Mucosa of stomach (tissue), 1 donor: ENCODE measurements around the gene P2RY8.
"Not testable (repeated sequence)": the region's sequence is repeated elsewhere in the genome, so short reads cannot be mapped to it uniquely, and the experiment has no call there.

Experiments
- H3K27me3 ChIP-seq: one replicate; pipeline ENCODE4 v1.7.0; 2013; ENCODE audit warnings: mild to moderate bottlenecking, low read length; ENCODE audit not compliant: control insufficient read depth, insufficient read depth
- H3K36me3 ChIP-seq: one replicate; pipeline ENCODE4 v1.7.0; 2013; ENCODE audit warnings: low read length; ENCODE audit not compliant: control insufficient read depth, insufficient read depth
- H3K4me1 ChIP-seq: one replicate; pipeline ENCODE4 v1.7.0; 2013; ENCODE audit warnings: mild to moderate bottlenecking, low read length; ENCODE audit not compliant: control insufficient read depth, insufficient read depth
- H3K4me3 ChIP-seq: one replicate; pipeline ENCODE4 v1.7.0; 2013; ENCODE audit warnings: low read length
- H3K9ac ChIP-seq: one replicate; pipeline ENCODE4 v1.7.0; 2013; ENCODE audit warnings: mild to moderate bottlenecking, low read length, moderate library complexity
- H3K9me3 ChIP-seq: one replicate; pipeline ENCODE4 v1.7.0; 2013; ENCODE audit warnings: mild to moderate bottlenecking, low read length, moderate library complexity; ENCODE audit not compliant: control insufficient read depth
- donor health status: Pancreatic carcinoma.

The P2RY8 gene

DNA sequence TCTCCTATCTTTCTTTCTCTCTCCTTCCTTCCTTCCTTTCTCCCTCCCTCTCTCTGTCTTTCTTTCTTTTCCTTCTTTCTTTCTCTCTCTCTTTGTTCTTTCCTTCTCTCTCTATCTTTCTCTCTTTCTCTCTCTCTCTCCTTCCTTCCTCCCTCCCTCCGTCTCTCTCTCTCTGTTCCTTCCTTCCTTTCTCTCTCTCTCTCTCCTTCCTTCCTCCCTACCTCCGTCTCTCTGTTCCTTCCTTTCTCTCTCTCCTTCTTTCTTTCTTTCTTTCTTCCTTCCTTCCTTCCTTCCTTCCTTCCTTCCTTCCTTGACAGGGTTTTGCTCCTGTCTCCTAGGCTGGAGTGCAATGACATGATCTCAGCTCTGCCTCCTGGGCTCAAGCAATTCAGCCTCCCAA, 24.2 kb upstream of the P2RY8 start:
- Histone ChIP-seq H3K9ac (no peak overlapping the region), H3K9me3 (no peaks in the 10 kb centered on the region), H3K36me3 (no peaks in the 10 kb centered on the region), H3K4me3 (no peak overlapping the region), H3K27me3 (no peaks in the 10 kb centered on the region), H3K4me1 (no peaks in the 10 kb centered on the region)

DNA sequence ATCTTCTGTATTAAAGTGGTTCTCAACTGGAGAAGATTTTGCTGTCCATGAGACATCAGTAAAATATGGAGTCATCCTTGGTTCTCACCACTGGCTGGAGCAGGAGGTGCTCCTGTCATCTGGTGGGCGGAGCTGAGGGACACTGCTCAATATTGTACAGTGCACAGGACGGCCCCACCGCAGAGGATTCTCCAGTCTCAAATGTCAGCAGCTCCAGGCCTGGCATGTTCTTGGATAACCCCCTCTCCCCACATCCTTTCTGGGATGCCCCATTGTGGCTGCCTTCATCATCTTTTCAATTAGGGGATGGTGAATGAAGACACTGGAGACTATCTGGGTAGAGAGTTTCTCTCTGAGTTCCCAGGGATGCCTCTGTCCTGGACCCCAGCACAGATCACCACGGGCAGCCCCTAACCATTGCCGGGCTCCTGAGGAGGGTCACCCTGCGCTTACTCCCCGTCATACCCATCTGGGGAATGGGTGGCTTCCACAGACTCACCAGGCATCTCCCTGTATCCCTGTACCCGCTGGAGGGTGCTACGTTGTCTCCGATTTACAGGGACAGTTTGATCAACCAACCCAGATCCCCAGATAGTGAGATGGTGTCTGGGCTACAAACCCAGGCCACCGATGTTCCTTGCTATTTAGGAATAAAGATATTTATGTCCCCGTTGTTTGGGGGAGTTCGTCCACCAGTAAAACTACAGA, 21.9 kb upstream of the P2RY8 start:
- H3K36me3 ChIP-seq, result no peaks in the 10 kb centered on the region
- no peak overlapping the region for H3K9ac ChIP-seq
- H3K27me3 ChIP-seq, result no peaks in the 10 kb centered on the region
- H3K4me3 ChIP-seq, result no peak overlapping the region
- no peaks in the 10 kb centered on the region for H3K9me3 ChIP-seq
- no peaks in the 10 kb centered on the region for H3K4me1 ChIP-seq

DNA sequence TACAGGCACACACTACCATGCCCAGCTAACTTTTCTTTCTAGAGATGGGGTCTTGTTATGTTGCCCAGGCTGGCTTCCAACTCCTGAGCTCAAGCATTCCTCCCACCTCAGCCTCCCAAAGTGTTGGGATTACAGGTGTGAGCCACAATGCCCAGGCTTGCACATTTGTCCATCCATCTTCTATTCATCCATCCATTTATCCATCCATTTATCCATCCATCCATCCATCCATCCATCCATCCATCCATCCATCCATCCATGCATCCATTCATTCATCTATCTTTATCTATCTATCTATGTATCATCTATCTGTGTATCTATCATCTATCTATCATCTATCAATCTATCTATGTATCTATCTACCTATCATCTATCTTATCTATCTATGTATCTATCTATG, 20.5 kb upstream of the P2RY8 start:
- not testable (repeated sequence) for H3K27me3 ChIP-seq, H3K4me1 ChIP-seq, H3K9me3 ChIP-seq, H3K9ac ChIP-seq, H3K4me3 ChIP-seq, H3K36me3 ChIP-seq

DNA sequence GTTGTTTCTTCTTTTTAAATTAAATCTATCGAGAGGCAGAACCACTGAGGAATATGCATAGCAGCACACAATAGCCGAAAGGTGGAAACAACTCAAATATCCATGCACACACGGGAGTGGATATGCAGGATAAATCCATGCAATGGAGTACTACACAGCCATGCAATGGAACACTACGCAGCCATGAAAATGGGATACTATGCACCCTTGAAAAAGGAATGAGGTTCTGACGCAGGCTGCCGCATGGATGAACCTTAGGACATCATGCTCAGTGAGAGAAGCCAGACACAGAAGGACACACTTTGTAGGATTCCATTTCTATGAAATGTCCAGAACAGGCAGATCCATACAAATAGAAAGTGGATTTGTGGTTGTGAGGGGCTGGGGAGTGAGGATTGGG, 18.4 kb upstream of the P2RY8 start:
- Histone ChIP-seq H3K27me3 (no peaks in the 10 kb centered on the region), H3K9ac (no peak overlapping the region), H3K4me3 (no peak overlapping the region), H3K4me1 (no peaks in the 10 kb centered on the region), H3K9me3 (no peaks in the 10 kb centered on the region), H3K36me3 (no peaks in the 10 kb centered on the region)

DNA sequence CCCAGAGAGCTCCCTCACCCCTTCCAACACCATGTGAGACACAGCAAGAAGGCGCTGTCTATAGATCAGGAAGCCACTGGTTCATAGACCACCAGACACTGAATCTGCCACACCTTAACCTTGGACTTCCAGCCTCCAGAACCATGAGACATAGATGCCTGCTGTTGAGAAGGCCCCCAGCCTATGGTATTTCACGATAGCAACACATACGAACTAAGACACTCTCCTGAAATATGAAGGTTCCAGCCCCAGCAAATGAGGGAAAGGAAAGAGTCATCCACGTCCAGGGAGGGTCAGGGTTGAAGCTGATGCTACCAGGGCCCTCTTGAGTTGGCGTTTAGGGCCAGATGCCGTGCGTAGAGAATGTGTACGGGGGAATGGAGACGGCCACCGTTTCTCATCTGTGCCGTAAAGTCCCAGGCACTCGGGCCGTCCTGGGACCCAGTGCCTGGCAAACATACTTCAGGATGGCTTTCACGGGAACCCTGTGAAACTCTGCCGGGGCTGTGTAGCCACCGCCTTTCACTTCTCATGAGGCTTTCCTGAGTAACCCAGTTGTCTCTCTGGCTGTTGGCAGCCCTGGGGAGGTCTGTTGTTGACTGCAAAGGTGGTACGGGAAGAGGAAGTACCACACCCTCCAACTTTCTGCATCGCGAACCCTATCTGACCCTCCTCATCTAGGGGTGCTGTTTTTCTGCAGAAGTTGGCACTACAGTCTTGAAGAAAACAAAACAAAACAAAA, 17.7 kb upstream of the P2RY8 start:
- Histone ChIP-seq H3K4me1 (no peaks in the 10 kb centered on the region), H3K9me3 (no peaks in the 10 kb centered on the region), H3K9ac (no peak overlapping the region), H3K4me3 (no peak overlapping the region), H3K36me3 (no peaks in the 10 kb centered on the region), H3K27me3 (no peaks in the 10 kb centered on the region)

DNA sequence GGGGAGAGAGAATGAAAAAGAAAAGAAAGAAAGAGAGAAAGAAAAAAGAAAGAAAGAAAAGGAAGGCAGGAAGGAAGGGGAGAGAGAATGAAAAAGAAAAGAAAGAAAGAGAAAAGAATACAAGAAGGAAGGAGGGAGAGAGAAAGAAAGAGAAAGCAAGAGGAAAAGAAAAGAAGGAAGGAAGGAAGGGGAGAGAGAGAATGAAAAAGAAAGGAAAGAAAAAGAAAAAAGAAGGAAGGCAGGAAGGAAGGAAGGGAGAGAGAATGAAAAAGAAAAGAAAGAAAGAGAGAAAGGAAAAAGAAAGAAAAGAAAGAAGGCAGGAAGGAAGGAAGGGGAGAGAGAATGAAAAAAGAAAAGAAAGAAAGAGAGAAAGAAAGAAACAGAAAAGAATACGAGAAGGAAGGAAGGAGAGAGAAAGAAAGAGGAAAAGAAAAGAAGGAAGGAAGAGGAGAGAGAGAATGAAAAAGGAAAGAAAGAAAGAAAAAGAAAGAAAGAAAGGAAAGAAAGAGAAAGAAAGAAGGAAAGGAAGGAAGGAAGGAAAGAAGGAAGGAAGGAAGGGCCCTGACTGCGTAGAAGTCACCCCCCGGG, 15.1 kb upstream of the P2RY8 start:
- Histone ChIP-seq H3K27me3 (no peaks in the 10 kb centered on the region), H3K4me3 (no peak overlapping the region), H3K9ac (no peak overlapping the region), H3K4me1 (no peaks in the 10 kb centered on the region), H3K9me3 (no peaks in the 10 kb centered on the region), H3K36me3 (no peaks in the 10 kb centered on the region)

DNA sequence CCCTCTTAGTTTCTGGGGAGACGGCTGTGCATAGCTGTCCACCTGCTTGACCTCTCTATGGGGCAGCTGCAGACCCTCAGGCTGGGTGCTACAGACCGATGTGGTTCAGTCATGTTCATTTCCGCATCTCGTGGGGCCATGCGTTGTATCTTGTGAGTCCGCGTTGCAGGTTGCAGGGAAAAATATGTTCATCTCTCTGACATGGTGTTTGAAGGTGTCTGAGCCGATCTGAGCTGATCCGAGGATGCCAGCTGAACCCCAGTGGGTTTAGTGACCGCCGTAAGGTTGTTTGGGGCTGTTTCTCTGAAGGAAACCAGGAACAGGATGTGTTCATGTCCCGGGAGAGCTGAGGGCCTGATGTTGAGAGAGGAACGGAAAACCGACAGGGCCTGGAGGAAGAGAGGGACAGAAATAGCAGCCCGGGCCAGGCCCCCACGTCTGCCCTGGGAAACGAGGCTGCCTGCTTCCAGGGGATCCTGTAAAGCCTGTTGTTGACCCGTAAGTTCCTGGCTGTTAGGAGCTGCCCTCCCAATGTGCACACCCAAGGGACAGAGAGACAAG, 9.8 kb upstream of the P2RY8 start:
- Histone ChIP-seq H3K27me3 (no peaks in the 10 kb centered on the region), H3K4me3 (no peak overlapping the region)

DNA sequence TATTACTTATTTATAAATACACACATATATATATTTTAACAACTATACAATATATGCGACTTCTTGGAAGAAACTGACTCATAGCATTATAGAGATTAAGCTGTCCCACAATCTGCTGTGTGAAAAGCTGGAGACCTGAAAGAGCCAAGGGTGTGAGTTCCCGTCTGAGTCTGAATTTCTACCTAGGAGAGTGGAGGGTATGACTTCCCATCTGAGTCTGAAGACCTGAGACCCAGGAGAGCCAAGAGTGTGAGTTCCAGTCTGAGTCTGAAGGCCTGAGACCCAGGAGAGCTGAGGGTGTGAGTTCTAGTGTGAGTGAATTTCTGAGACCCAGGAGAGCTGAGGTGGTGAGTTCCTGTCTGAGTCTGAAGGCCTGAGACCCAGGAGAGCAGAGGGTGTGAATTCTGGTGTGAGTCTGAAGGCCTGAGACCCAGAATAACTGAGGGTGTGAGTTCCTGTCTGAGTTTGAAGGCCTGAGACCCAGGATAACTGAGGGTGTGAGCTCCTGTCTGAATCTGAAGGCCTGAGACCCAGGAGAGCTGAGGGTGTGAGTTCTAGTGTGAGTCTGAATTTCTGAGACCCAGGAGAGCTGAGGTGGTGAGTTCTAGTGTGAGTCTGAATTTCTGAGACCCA, 8.9 kb upstream of the P2RY8 start:
- Histone ChIP-seq H3K4me3 (no peak overlapping the region), H3K4me1 (no peaks in the 10 kb centered on the region)

More for the DNA sequence above, 9.8 kb upstream of the P2RY8 start:
- no peaks in the 10 kb centered on the region for H3K9me3 ChIP-seq
- no peaks in the 10 kb centered on the region for H3K4me1 ChIP-seq
- no peak overlapping the region for H3K9ac ChIP-seq
- no peaks in the 10 kb centered on the region for H3K36me3 ChIP-seq

DNA sequence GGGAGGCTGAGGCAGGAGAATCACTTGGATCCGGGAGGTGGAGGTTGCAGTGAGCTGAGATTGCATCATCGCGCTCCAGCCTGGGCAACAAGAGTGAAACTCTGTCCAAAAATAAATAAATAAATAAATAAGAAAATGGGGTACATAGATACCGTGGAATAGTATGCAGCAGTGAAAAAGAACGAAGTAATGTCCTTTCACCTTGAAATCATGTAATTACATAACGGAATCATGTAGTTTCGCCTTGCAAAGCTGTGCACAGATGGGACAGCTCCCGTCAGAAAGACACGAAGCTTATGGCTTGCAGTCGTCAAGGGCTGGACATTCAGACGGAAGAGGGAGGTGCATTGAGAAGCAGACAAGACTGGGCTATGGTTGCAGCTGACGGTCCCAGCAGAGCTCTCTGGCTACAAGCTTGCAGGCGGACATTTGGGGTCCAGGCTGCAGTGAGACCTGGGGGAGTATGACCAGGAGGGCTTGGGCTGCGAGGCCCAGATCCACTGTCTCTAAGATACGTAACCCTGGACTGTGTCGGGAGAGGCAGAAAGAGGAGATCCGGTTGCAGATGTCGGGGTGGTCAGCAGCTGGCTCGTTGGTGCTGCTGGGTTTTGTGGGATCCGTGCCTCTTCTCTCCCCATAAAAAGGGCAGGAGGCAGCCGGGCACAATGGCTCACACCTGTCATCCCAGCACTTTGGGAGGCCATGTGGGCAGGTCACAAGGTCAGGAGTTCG, 6.2 kb upstream of the P2RY8 start:
- H3K27me3 ChIP-seq, result no peaks in the 10 kb centered on the region
- H3K36me3 ChIP-seq, result no peaks in the 10 kb centered on the region
- H3K9me3 ChIP-seq, result no peaks in the 10 kb centered on the region
- no peaks in the 10 kb centered on the region for H3K4me1 ChIP-seq
- H3K9ac ChIP-seq, result no peak overlapping the region
- H3K4me3 ChIP-seq, result no peak overlapping the region

More for the DNA sequence above, 8.9 kb upstream of the P2RY8 start:
- Histone ChIP-seq H3K9ac (no peak overlapping the region), H3K9me3 (no peaks in the 10 kb centered on the region), H3K36me3 (no peaks in the 10 kb centered on the region), H3K27me3 (no peaks in the 10 kb centered on the region)

DNA sequence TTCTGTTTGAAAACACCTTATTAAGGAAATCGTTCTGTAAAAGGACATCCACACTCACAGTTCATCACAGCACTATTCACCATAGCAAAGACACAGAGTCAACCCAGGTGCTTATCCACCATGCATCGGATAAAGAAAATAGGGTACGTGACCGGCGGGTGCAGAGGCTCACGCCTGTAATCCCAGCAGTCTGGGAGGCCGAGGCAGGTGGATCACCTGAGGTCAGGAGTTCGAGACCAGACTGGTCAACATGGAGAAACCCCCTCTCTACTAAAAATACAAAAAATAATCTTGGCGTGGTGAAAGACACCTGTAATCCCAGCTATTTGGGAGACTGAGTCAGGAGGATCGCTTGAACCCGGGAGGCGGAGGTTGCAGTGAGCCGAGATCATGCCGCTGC, 2.2 kb upstream of the P2RY8 start:
- H3K4me3 ChIP-seq, H3K9me3 ChIP-seq, H3K9ac ChIP-seq, H3K27me3 ChIP-seq, H3K36me3 ChIP-seq, H3K4me1 ChIP-seq: not testable (repeated sequence)

DNA sequence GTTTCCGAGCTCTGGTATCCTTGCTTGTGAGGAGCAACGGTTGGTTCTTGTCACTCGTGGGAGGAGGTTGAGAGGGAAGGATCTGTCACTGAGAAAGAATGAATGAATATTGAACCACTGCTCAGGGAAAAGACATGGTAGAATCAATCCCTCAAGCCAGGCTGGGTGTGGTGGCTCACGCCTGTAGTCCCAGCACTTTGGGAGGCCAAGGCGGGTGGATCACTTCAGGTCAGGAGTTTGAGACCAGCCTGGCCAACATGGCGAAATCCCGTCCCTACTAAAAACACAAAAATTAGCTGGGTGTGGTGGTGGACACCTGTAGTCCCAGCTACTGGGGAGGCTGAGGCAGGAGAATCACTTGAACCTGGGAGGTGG, 718 bp upstream of the P2RY8 start:
- not testable (repeated sequence) for H3K9ac ChIP-seq, H3K4me3 ChIP-seq, H3K4me1 ChIP-seq, H3K36me3 ChIP-seq, H3K27me3 ChIP-seq, H3K9me3 ChIP-seq
